KMS-11 (cell line): Measurements from ENCODE around the gene WDR4.
"Not testable (repeated sequence)": the region's sequence is repeated elsewhere in the genome, so short reads cannot be mapped to it uniquely, and the experiment has no call there.

Source experiments
- H2AFZ ChIP-seq: fragments of 200-600 bp; sonication (generic); 2 replicates; pipeline ENCODE4 v1.6.1; 2016; ENCODE audit warnings: antibody characterized with exemption, mixed run types, low read depth
- H3K27ac ChIP-seq: fragments of 200-600 bp; sonication (generic); 2 replicates; pipeline ENCODE4 v1.6.1; 2016; ENCODE audit warnings: mild to moderate bottlenecking, mixed run types
- H3K27me3 ChIP-seq: fragments of 200-600 bp; sonication (generic); 2 replicates; pipeline ENCODE4 v1.6.1; 2017; ENCODE audit warnings: mild to moderate bottlenecking, low read depth, mixed run types, moderate library complexity; ENCODE audit not compliant: insufficient read depth
- H3K36me3 ChIP-seq: fragments of 200-600 bp; sonication (generic); 2 replicates; pipeline ENCODE4 v1.6.1; 2017; ENCODE audit warnings: mild to moderate bottlenecking, mixed run types; ENCODE audit not compliant: insufficient read depth
- H3K4me1 ChIP-seq: fragments of 200-600 bp; sonication (generic); 2 replicates; pipeline ENCODE4 v1.6.1; 2016; ENCODE audit warnings: mild to moderate bottlenecking, low read depth, mixed run types; ENCODE audit not compliant: poor library complexity, severe bottlenecking
- H3K4me2 ChIP-seq: fragments of 200-600 bp; sonication (generic); 2 replicates; pipeline ENCODE4 v1.7.0; 2016; ENCODE audit warnings: mild to moderate bottlenecking, mixed run types
- H3K4me3 ChIP-seq: fragments of 200-600 bp; sonication (generic); IDR thresholded peaks from 2 replicates; pipeline ENCODE4 v1.6.1; 2017; ENCODE audit warnings: low read depth, low read length, mixed read lengths; ENCODE audit not compliant: insufficient read depth
- H3K79me2 ChIP-seq: fragments of 200-600 bp; sonication (generic); 2 replicates; pipeline ENCODE4 v1.6.1; 2016; ENCODE audit warnings: low read depth, mixed run types; ENCODE audit not compliant: insufficient read depth
- H3K9ac ChIP-seq: fragments of 200-600 bp; sonication (generic); 2 replicates; pipeline ENCODE4 v1.6.1; 2016; ENCODE audit warnings: mild to moderate bottlenecking, mixed run types
- H4K20me1 ChIP-seq: fragments of 200-600 bp; sonication (generic); 2 replicates; pipeline ENCODE4 v1.6.1; 2016; ENCODE audit warnings: mild to moderate bottlenecking, mixed run types; ENCODE audit not compliant: insufficient read depth
- TF ChIP-seq, protein P1 (sequence below): fragments of 200-600 bp; sonication (generic); conservative IDR thresholded peaks from 2 replicates; pipeline ENCODE4 v1.6.1; 2017; ENCODE audit warnings: low read depth, mild to moderate bottlenecking, antibody characterized with exemption, low read length, moderate library complexity, mixed read lengths

WDR4 gene

DNA sequence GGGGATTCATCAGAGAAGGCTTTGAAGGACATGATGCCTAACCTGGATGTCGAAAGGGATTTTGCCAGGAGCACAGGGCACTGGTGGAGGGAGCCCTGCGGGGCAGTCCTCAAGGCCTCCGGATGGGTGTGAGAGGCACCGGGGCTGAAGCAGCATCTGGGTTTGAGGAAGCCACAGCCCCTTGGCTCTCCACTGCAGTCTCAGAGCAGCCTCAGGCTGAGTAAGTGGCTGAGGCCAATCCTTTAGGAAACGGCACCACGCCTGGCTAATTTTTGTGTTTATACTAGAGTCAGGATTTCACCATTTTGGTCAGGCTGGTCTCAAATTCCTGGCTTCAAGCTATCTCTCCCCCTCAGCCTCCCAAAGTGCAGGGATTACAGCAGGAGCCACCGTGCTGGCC lies 34.1 kb upstream of the WDR4 start:
- no peaks in the 10 kb centered on the region for H3K79me2 ChIP-seq
- H3K36me3 ChIP-seq, result peaks cover under 1% of the 10 kb centered on the region; the same call in 1 of the 2 replicates
- no peak overlapping the region for H2AFZ ChIP-seq
- H3K4me1 ChIP-seq, result no peaks in the 10 kb centered on the region
- H4K20me1 ChIP-seq, result no peaks in the 10 kb centered on the region
- H3K4me3 ChIP-seq, result no peak overlapping the region
- H3K9ac ChIP-seq, result no peak overlapping the region
- no peak overlapping the region for H3K27ac ChIP-seq
- H3K27me3 ChIP-seq, result no peaks in the 10 kb centered on the region
- no peak overlapping the region for H3K4me2 ChIP-seq
- TF ChIP-seq, protein P1, sequence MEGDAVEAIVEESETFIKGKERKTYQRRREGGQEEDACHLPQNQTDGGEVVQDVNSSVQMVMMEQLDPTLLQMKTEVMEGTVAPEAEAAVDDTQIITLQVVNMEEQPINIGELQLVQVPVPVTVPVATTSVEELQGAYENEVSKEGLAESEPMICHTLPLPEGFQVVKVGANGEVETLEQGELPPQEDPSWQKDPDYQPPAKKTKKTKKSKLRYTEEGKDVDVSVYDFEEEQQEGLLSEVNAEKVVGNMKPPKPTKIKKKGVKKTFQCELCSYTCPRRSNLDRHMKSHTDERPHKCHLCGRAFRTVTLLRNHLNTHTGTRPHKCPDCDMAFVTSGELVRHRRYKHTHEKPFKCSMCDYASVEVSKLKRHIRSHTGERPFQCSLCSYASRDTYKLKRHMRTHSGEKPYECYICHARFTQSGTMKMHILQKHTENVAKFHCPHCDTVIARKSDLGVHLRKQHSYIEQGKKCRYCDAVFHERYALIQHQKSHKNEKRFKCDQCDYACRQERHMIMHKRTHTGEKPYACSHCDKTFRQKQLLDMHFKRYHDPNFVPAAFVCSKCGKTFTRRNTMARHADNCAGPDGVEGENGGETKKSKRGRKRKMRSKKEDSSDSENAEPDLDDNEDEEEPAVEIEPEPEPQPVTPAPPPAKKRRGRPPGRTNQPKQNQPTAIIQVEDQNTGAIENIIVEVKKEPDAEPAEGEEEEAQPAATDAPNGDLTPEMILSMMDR, result no peak

DNA sequence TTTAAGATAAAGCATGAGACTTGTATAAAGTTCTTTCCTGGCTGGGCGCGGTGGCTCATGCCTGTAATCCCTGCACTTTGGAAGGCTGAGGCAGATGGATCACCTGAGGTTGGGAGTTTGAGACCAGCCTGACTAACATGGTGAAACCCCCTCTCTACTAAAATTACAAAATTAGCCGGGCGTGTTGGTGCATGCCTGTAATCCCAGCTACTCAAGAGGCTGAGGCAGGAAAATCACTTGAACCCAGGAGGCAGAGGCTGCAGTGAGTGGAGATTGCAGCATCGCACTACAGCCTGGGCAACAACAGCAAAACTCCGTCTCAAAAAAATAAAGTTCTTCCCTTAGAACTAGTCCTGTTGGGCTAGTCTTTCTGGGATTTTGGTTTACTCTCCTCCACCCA lies 32.6 kb upstream of the WDR4 start:
- not testable (repeated sequence) for H3K27ac ChIP-seq, H4K20me1 ChIP-seq, H2AFZ ChIP-seq, H3K4me1 ChIP-seq, H3K27me3 ChIP-seq, H3K36me3 ChIP-seq, H3K4me2 ChIP-seq, H3K79me2 ChIP-seq, H3K9ac ChIP-seq, H3K4me3 ChIP-seq

DNA sequence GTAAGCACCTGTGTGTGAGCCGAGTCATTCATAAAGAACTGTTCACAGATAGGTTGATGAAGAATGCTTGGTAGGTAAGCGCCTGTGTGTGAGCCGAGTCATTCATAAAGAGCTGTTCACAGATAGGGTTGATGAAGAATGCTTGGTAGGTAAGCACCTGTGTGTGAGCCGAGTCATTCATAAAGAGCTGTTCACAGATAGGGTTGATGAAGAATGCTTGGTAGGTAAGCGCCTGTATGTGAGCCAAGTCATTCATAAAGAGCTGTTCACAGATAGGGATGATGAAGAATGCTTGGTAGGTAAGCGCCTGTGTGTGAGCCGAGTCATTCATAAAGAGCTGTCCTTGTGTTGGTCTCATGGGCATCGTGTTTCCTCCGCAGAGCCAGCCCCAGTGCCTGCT lies 29.1 kb upstream of the WDR4 start:
- not testable (repeated sequence) for H3K4me2 ChIP-seq, H3K27me3 ChIP-seq, H2AFZ ChIP-seq, H3K27ac ChIP-seq, H3K4me3 ChIP-seq, H3K36me3 ChIP-seq, H3K9ac ChIP-seq, H3K4me1 ChIP-seq, H3K79me2 ChIP-seq, H4K20me1 ChIP-seq

DNA sequence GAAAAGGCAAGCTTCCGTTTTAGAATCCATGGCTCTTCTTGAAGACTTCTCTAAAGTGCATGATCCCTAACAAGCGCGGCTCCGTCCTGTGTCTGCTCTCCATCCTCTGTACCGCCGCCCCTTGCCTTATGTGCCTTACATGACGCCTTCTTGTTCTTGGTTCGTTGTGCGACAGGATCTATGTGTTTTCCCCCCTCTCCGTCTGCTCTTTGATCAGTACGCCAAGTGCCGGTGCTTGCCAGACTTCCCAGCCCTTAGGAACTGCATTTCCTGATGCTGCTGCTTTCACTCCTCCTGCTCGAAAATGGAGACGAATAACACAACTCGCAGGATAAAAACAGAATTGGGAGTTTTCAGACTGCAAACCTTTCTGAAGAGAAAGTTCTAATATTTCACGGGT lies 26.9 kb upstream of the WDR4 start:
- Histone ChIP-seq H3K4me1 (no peaks in the 10 kb centered on the region), H3K4me3 (no peak overlapping the region), H3K27ac (no peak overlapping the region), H3K36me3 (peaks cover 5% of the 10 kb centered on the region; the same call in 1 of the 2 replicates), H3K9ac (no peak overlapping the region), H2AFZ (no peak overlapping the region), H3K27me3 (no peaks in the 10 kb centered on the region), H4K20me1 (no peaks in the 10 kb centered on the region), H3K4me2 (no peak overlapping the region), H3K79me2 (no peaks in the 10 kb centered on the region)
- TF ChIP-seq, protein P1, result no peak

DNA sequence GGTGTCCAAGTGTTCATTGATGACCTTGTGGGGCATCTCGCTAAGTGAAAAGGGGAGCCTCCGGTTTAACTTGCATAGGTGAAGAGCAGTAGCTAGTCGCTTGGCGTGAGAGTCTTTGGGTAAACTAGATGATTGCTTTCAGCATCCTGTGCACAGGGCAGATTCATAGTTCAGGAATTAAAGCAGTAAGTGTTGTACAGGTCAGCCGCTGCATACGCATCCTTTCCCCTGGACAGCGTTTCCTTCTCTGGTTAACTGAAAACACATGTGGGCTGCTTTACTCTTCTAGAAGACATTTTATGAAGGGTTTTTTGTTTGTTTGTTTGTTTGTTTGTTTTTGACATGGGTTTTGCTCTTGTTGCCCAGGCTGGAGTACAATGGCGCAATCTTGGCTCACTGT lies 25.9 kb upstream of the WDR4 start:
- Histone ChIP-seq H3K4me1 (no peaks in the 10 kb centered on the region), H3K4me2 (no peak overlapping the region), H3K27ac (no peak overlapping the region), H3K9ac (no peak overlapping the region), H3K4me3 (no peak overlapping the region), H2AFZ (no peak overlapping the region), H3K79me2 (no peaks in the 10 kb centered on the region; the same call in 1 of the 2 replicates), H4K20me1 (no peaks in the 10 kb centered on the region), H3K27me3 (no peaks in the 10 kb centered on the region), H3K36me3 (peaks cover 5% of the 10 kb centered on the region; the same call in 1 of the 2 replicates)
- TF ChIP-seq, protein P1, result no peak
